Activated CD8-positive, alpha-beta memory T cell treated with anti-CD3 and anti-CD28 coated beads, Interleukin-2, amount 50 U/mL, for 48 hours (primary cell): ENCODE measurements around the gene QSOX1.

ENCODE experiments used
- DNase-seq: peaks from one replicate; pipeline ENCODE4 v3.0.0-alpha.2; 2020

Gene QSOX1

DNA sequence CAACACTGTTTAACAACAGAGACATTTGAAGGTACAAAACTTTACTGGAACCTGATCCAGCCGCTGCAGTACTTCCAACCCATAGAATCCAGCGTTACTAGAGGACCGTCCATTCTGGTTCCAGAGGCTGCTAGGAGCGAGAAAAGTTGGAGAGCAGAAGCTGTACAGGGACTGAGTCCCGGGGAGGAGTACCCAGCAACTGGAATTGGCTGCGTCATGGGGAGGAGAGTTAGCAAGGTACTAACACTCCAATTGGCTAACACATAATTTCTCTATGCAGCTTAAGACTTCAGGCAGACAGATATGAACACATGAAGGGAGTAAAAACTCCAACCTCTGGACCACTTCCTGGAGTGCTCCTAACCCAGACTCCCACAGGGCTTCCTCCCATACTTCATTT is 2.1 kb upstream of the QSOX1 start:
- DNase-seq: no peak

GRCh38 chr1:180153032-180153431 is 1.6 kb upstream of the QSOX1 start:
- DNase-seq: no peak

GRCh38 chr1:180154003-180154324 is 705 bp upstream of the QSOX1 start:
- no peak for DNase-seq

- peak; percentile 66 for DNase-seq
Measured at GRCh38 chr1:180155182-180155682, 563 bp downstream of the QSOX1 start.

DNA sequence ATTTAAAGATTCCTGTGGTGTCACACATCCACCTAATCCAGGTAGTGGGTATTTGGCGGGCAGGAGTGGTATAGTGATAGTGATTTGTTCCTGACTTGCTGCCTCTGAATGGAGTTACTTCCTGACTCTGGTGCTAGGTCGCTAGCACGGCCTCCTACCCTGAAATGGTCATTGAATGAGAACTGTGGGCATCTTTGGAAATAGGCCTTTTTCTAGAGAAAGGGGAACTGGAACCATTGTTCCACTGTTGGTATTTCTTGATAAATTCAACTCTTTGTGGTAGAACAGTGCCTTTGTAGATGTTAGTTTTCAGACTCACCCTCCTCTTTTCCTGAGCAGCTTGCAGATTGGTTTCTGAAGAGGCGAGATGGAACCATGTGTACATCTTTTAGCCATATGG is 1.5 kb downstream of the QSOX1 start:
- DNase-seq: no peak

GRCh38 chr1:180156631-180157091 is 2.0 kb downstream of the QSOX1 start:
- no peak for DNase-seq

GRCh38 chr1:180157108-180157507 is 2.4 kb downstream of the QSOX1 start:
- DNase-seq: no peak

- DNase-seq: no peak
Measured at GRCh38 chr1:180157576-180158057, 2.9 kb downstream of the QSOX1 start.

DNA sequence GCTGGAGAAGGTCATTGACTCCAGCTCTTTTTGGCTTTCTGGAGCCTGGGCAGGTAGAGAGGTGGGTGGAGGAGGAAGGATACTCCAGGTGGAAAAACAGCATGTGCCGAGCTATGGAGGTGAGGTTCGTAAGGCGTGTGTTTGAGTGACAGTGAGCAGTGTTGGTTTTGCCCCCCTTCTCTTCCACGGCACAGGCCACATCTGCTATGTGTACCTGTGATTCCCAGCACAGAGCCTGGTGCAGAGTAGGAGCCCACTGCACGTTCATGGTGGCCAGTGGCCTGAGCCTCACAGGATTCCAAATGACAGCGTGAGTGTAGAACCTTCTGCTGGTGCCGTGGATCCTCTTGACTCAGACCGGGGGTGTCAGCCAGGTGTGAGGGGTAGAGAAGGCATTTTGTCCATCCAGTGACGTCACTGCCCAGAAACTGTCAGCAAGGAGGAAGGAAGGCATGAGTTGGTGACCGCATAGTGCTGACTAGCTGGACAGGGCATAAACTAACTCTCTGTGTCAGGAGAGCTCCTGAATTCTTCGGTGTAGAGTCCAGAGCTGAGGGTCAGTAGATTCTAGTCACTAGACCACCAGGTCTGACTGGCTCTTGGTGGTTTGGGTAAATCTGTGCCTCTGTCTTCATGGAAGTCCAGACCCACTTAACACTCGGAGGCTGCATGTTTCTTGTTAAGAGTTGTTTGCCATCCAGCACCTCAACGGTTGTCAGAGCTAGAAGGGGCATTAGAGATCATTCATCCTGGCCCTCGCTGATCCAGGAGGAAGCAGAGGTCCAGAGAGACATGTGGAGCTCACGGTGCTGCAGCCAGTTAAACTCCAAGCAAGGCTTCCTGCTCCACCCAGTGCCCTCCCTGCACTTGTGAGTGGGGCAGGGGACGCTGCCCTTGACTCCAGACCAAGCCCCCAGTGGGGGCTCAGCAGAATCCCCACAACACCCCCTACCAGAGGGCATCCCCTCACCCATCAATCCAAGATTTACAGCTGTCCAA is 3.8 kb downstream of the QSOX1 start:
- DNase-seq: no peak

DNA sequence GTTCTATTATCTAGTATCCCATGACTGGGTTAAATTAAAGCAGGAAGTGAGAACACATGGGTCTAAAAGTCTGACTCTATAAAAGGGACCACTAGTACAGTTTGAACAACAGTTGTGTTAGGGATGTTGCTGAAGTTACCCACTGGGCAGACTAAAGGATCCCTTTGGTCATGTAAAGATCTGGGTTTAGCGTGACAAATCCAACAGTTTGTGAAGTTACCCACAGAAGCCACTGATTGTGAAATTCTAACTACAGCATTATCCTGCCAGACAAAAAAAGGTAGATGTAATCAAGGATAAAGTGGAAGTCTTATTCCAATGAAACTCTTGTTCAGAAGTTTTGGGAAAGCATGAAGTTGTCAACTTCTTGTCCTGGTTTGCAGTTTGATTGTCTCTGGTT is 5.7 kb downstream of the QSOX1 start:
- DNase-seq: no peak

DNA sequence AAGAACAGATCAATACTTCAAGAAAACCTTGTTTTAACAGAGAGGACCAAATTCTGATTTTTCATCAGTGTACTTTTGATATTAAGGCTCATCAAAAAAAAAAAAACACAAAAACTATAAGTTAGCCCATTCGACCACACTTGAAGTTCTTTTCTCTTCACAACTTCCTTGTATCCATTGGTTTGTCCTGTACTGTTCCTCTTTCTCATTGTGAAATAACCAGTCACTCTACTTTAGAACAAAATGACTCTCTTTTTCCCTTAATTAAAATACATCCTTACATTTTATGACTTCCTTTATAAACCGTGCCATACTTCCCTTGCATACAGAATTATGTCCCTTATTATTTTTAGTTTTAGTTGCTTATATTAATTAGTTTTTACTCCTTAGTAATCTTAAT is 8.4 kb downstream of the QSOX1 start:
- DNase-seq: no peak

DNA sequence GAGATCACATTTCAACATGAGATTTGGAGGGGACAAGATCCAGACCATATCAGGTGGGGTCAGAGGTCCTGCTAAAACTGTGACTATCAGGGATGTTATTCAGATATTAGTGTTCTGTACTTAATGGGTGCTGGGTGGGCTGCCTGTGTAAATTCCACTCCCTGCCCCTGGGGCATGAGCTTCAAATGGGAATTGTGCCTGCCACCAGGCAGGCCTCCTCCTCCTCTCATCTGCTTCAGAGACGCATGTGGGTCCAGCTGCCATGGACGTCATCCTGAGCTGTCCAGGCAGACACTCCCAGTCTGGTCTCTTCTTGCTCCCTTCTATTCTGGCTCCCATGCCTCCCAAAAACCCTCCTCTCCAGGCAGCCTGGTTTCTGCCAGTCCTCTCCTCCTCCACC is 10.4 kb downstream of the QSOX1 start:
- no peak for DNase-seq

DNA sequence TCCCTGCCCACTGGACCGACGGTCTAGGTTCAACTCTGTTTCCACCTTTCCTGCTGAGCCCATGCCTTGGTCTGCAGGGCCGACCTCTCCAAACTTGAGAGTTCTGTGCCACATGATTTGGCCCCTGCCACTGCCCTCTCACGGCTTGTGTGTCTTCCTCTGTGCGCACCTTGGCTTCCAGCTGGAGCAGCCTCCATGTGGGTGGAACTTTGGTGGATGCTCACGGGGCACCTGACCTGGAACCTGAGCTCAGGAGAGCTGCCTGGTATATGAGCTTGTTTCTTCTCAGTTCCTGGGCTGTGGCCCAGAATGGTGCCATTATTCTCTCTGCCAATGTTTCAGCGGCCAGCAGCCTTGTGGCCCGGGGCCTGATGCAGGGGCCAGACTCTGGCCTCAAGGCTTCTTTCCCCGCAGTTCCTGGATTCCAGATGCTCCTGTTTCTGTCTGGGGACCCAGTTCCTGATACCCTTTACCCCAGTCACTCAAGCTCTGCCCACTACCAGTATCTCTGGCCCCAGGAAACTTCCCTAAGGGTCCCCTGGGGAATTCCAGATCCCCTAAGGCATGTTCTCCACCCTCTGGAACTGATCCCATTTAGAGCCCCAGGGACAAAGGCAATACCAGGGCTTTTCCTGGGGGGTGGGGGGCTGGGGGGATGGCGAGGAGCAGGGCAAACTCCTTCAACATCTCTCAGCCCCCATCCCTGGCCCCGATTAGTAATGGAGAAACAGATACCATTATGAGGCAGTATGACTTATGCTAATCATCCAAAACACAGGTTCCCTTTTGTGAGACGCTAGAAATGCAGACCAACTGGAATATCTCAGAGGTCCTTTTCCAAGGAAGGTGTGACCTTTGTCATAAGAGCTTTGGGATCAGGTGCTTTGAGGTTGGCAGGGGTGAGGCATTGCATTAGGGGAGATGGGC is 11.1 kb downstream of the QSOX1 start:
- DNase-seq: no peak

GRCh38 chr1:180166436-180166800 is 11.7 kb downstream of the QSOX1 start:
- no peak for DNase-seq

- no peak for DNase-seq
Measured at GRCh38 chr1:180167021-180167701, 12.5 kb downstream of the QSOX1 start.

GRCh38 chr1:180167721-180168467 is 13.2 kb downstream of the QSOX1 start:
- DNase-seq: no peak

- DNase-seq: no peak
Measured at GRCh38 chr1:180168786-180169639, 14.3 kb downstream of the QSOX1 start.

DNA sequence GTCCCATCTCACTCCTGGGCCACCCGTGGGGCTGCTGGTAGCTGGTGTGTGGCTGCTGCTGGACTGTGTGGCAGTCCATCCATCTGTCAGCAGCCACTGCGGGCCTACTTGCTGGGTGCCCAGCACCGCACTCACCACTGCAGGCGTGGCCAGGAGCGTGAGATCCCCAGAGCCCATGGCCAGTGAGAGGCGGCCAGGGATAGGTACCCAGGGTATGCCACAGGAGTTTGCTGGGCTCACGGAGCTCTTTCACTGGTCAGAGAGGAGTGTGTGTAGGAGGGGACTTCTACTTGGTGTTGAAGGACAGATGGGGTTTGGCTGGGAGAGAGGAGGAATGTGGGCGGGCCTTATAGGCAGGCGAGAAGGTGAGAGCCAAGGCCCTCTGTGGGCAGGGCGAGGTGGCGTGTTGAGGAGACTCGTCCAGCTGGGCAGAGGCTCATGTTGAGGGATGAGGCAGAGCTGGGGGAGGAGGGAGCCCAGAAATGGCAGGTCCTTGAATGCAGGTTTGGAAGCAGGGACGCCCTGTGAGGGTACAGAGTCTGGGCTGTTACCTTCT is 15.0 kb downstream of the QSOX1 start:
- DNase-seq: no peak

DNA sequence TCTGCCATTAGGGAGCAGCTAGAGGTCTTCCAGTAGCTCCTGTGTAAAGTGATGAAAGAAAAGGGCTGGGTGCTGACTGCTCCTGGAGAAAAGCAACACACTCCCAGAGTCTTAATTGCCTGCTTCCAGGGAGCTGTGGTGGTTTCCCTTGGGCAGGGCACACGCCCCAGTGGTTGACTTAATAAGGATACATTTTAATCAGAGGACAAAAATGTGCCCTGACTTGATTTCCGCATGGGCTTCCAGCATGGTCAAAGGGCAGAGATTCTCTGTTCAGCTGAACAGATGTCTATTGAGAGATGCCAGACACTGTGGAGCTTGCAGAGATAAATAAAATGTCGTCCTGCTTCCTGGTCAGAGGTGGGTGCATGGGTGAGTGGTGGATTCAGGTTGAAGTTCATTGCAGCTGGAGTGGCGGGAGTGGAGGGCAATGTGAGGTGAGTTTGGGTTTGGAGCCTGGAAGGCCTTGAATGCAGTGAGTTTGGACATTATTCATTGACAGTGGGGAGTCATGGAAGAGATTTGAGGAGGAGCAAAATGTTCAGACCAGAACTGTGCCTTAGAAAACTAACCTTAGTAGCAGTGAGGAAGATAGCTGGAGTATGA is 16.0 kb downstream of the QSOX1 start:
- DNase-seq: no peak

GRCh38 chr1:180171691-180172090 is 17.0 kb downstream of the QSOX1 start:
- DNase-seq: no peak
